Measurements from ENCODE around the gene PARD6G. TPM values are rescaled to one million over a fixed set of nuclear protein-coding genes. Genes with fewer than 3 reads are reported as not detected.

Gene PARD6G
- total RNA-seq, 3 donors from 2014 or later, result 0.58 to 8.5 (median 2.0) TPM

DNA sequence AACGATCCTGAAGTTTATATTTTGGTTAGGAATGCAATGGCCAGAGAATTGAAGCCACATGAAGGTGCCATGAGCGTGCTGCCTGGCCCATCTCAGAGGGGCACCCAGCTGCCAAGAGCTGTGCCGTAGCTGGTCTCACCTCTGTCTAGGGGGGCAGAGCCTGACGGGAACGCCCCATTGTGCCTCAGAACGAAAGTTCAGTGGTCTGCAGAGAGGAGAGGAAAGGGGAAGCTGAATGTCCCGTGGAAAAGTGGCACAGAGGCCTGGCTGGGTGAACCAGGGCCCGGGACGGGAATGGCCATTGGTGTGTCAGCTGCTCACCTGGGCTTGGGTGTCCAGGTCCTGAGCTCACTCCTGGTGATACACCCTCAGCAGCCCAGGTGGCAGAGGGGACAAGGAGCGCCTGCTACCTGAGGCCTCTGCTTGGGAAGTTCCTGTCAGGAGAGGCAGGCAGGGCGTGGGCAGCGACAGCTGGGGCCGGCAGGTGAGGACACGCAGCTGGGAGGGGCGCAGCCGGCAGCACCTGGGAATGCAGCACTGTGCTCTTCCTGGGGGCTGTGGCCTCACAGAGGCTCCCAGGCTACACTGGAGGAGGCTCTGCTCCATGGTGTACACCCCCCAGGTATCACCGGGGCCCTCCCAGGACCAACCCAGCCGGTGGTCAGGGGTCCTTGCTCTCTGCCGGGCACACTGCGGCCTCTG is 67.3 kb downstream of the PARD6G start:
- DNase-seq (peak in 1 of 3 donors; percentile 37), ATAC-seq (peak; percentile 64)
- no peaks in the 10 kb centered on the region for H3K9me3 ChIP-seq
- TF ChIP-seq, protein P1, sequence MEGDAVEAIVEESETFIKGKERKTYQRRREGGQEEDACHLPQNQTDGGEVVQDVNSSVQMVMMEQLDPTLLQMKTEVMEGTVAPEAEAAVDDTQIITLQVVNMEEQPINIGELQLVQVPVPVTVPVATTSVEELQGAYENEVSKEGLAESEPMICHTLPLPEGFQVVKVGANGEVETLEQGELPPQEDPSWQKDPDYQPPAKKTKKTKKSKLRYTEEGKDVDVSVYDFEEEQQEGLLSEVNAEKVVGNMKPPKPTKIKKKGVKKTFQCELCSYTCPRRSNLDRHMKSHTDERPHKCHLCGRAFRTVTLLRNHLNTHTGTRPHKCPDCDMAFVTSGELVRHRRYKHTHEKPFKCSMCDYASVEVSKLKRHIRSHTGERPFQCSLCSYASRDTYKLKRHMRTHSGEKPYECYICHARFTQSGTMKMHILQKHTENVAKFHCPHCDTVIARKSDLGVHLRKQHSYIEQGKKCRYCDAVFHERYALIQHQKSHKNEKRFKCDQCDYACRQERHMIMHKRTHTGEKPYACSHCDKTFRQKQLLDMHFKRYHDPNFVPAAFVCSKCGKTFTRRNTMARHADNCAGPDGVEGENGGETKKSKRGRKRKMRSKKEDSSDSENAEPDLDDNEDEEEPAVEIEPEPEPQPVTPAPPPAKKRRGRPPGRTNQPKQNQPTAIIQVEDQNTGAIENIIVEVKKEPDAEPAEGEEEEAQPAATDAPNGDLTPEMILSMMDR (IDR thresholded peaks at IDR 0.05), result no peak
- H3K4me3 ChIP-seq, result no peak overlapping the region
- H3K36me3 ChIP-seq (ENCODE audit: low read depth), result no peaks in the 10 kb centered on the region
- intact Hi-C loops (cut with DNase I, micrococcal nuclease), result no loop called here
- no peaks in the 10 kb centered on the region for H3K4me1 ChIP-seq (ENCODE audit: low read depth)

GRCh38 chr18:80178935-80179818 is 68.1 kb downstream of the PARD6G start:
- TF ChIP-seq, protein P1 (IDR thresholded peaks at IDR 0.05), result no peak
- Histone ChIP-seq H3K36me3 (ENCODE audit: low read depth) (no peaks in the 10 kb centered on the region), H3K4me1 (ENCODE audit: low read depth) (no peaks in the 10 kb centered on the region), H3K4me3 (no peak overlapping the region), H3K9me3 (no peaks in the 10 kb centered on the region)
- ATAC-seq, result no peak
- intact Hi-C loops (cut with DNase I, micrococcal nuclease), result no loop called here
- DNase-seq, result no peak

- H3K9me3 ChIP-seq, result no peaks in the 10 kb centered on the region
- no peaks in the 10 kb centered on the region for H3K36me3 ChIP-seq (ENCODE audit: low read depth)
- TF ChIP-seq, protein P1 (IDR thresholded peaks at IDR 0.05), result no peak
- H3K4me1 ChIP-seq (ENCODE audit: low read depth), result no peaks in the 10 kb centered on the region
- DNase-seq, result no peak
- ATAC-seq, result no peak
- intact Hi-C loops (cut with DNase I, micrococcal nuclease), result no loop called here
- H3K4me3 ChIP-seq, result no peak overlapping the region
Measured at GRCh38 chr18:80177128-80177527, 70.2 kb downstream of the PARD6G start.

- DNase-seq, result no peak
- Histone ChIP-seq H3K4me3 (no peak overlapping the region), H3K36me3 (ENCODE audit: low read depth) (no peaks in the 10 kb centered on the region), H3K9me3 (no peaks in the 10 kb centered on the region), H3K4me1 (ENCODE audit: low read depth) (no peaks in the 10 kb centered on the region)
- intact Hi-C loops (cut with DNase I, micrococcal nuclease), result no loop called here
- TF ChIP-seq, protein P1 (IDR thresholded peaks at IDR 0.05), result no peak
- no peak for ATAC-seq
Measured at GRCh38 chr18:80176334-80177073, 70.8 kb downstream of the PARD6G start.

GRCh38 chr18:80175451-80176204 is 71.7 kb downstream of the PARD6G start:
- H3K9me3 ChIP-seq, result no peaks in the 10 kb centered on the region
- DNase-seq (peak in 1 of 3 donors; percentile 29), ATAC-seq (peak; percentile 58)
- TF ChIP-seq, protein P1 (IDR thresholded peaks at IDR 0.05), result no peak
- intact Hi-C loops (cut with DNase I, micrococcal nuclease), result no loop called here
- no peaks in the 10 kb centered on the region for H3K4me1 ChIP-seq (ENCODE audit: low read depth)
- no peak overlapping the region for H3K4me3 ChIP-seq
- H3K36me3 ChIP-seq (ENCODE audit: low read depth), result no peaks in the 10 kb centered on the region

Data from mucosa of descending colon (tissue), 3 donors.